Retinal pigment epithelial cell (primary cell): ENCODE measurements around the gene MRPL39.
A peak's percentile ranks its signal among the peaks of the same experiment; 100 is the strongest.

Source experiments
- DNase-seq: peaks from one replicate; pipeline ENCODE4 v3.0.0-alpha.2; 2010; ENCODE audit warnings: low read depth
- H3K4me3 ChIP-seq: 2 replicates; pipeline ENCODE4 v1.5.1; 2011; ENCODE audit warnings: mild to moderate bottlenecking, low read length, control low read depth, moderate library complexity
- TF ChIP-seq, protein P1 (sequence below): conservative IDR thresholded peaks from 2 replicates; pipeline ENCODE4 v1.5.1; 2011; ENCODE audit warnings: low read depth, low read length, control low read depth, inconsistent platforms

The MRPL39 gene

DNA sequence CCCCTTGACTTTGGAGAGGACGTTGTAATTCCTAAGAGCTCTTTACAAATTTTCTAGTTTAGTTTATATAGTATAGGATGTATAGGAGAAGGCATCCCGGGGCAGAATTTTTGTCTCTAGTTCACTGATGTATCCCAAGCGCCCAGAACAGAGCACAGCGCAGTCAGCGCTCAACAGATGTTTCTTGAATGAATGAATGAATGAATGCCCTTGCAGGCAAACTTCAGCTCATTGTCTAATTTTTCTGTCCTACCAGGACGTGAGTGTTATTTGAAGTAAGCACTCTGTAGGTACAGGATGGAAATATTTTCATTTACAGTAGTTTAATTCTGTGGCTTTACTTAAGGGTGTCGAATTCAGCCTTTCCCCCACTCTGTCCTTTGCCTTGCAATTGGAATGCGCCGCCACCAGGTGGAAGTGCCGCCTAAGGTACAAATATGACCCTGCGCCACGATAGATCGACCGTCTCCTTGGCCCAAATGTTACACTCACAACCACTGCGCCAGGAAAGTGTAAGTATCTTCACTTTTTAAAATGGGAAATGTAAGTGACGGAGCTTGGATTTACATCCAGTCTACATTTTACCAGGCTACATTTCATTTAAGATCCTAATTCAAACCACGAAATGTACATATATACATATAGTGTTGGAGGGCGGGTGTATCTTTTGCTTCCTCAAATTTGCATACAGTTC lies 910 bp upstream of the MRPL39 start:
- DNase-seq, result peak; percentile 42
- TF ChIP-seq, protein P1, sequence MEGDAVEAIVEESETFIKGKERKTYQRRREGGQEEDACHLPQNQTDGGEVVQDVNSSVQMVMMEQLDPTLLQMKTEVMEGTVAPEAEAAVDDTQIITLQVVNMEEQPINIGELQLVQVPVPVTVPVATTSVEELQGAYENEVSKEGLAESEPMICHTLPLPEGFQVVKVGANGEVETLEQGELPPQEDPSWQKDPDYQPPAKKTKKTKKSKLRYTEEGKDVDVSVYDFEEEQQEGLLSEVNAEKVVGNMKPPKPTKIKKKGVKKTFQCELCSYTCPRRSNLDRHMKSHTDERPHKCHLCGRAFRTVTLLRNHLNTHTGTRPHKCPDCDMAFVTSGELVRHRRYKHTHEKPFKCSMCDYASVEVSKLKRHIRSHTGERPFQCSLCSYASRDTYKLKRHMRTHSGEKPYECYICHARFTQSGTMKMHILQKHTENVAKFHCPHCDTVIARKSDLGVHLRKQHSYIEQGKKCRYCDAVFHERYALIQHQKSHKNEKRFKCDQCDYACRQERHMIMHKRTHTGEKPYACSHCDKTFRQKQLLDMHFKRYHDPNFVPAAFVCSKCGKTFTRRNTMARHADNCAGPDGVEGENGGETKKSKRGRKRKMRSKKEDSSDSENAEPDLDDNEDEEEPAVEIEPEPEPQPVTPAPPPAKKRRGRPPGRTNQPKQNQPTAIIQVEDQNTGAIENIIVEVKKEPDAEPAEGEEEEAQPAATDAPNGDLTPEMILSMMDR, result peak; percentile 92
- H3K4me3 ChIP-seq, result peak overlapping the region; percentile 91

DNA sequence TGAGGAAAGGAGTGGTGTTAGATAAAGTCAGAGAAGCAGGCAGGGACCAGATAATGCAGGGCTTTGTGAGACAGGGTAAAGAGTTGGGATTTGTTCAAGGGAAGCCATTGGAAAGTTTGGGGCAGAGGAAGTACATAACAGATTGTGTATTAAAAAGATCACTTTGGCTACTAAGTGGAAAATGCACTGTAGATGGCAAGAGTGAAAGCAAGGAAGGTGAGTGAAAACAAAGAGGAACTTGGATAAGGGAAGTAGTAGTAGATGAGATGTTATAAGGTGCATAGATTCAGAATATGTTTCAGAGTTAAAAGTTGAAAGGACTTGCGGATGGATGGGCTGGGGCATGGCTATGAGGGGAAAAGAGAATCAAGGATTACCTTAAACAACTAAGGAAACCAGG lies 17.4 kb downstream of the MRPL39 start:
- DNase-seq, result no peak
- no peak overlapping the region for H3K4me3 ChIP-seq
- TF ChIP-seq, protein P1, result no peak

DNA sequence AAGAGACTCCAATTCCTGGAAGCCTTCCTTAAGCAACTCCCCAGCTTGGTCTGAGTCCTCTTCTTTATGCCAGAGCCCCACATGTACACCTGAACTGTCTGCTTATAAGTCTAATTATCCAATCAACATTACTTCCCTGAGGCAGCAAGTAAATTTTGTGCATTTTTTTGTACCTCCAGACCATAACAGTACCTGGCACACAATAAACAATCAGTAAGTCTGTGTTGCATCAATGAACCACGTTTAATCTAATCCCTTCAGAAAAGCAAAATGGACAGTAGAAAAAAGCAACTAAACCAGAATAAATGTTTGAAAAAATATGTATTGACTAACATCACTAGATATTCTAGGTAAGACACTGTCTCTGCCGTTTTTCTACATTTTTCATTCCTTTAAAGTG lies 20.5 kb downstream of the MRPL39 start:
- TF ChIP-seq, protein P1, result no peak
- DNase-seq, result no peak
- H3K4me3 ChIP-seq, result no peak overlapping the region

DNA sequence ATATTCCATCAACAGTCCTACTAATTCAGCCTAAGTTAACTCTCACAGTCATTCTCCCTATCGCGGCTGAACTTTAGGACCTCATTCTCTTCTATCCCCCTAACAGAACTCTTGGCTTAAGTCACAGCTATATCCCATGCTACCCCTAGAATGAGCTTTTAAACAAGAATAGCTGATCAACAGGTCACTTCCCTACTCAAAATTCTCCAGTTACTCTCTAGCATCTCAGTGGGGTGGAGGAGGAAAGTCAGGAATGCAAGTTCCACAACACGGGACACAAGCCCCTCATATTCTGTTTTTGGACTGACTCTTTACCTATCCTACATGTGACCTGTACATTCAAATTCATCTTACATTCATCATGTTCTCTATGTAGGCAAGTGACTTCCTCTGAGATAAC lies 21.0 kb downstream of the MRPL39 start:
- no peak overlapping the region for H3K4me3 ChIP-seq
- no peak for DNase-seq
- TF ChIP-seq, protein P1, result no peak

DNA sequence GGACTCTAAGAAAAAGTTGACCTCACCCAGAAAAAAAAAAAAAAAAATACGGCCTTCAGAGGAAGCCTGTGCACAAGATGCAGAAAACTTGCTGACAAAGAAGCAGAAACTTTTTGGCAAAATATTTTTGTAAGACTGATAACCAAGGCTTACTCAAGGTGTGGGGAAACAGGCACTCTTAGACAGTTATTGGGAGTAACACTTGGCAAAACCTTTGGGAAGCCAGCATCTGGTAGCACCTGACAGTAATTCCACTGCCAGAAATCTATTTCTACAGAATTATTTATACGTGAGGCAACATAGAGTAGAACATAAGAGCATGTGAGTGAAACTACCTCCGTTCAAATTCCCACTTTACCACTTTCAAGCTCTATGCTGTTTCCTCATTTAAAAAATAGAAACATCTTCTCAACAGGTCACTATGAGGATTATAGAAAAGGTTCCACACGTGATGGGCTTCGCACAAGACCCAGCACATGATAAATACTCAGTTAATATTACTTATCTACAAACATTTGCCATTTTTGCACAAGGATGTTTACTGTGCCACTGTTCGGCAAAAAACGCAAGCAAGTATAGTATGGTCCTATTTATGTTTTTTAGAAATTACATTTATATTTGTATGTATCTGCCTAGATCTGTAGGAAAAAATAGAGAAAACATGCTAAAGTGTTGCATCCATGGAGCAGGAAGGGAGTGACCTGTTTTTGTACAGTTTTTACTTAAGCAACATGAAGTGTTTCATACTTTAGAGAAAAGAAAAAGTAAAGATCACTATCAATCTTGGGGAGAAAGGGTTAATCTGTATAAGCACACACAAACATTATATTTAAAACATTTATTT lies 22.2 kb downstream of the MRPL39 start:
- TF ChIP-seq, protein P1, result no peak
- no peak for DNase-seq
- H3K4me3 ChIP-seq, result no peak overlapping the region

DNA sequence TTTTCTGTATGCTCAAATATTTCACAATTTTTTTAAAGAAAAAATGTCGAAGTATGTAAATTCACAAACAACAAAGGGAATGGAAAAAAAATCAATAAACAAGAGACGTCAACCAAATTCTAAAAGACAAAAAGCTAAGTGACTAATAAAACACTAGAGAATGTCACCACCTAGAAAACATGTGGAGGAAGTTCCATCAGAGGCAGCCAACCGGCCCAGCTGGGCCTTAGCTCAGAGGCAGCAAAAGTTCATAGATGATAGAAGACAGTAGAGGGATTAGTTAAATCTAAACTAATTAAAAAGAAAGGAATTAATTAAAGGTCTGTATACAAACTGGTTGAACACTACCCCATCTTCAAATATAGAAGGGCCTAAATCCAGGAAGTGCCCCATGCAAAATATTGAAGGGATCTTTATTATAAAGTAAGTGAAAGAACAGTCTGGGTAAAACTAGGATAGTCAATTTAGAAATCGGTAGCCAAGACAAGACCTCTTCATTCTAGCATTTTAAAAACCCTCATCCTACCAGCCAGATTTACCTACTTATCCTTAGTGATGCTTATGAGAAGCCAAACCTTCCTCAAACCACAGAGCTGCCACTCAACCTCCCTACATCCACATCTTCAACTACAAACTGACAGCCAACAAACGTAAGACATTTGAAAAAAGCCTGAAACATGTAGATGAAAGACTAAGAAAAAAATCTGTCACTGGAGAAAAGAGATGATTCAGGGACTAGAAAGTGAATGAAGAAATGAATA lies 23.7 kb downstream of the MRPL39 start:
- TF ChIP-seq, protein P1, result no peak
- H3K4me3 ChIP-seq, result no peak overlapping the region
- DNase-seq, result no peak
